PC-3 (cell line): ENCODE results near the gene RBM14.

ENCODE experiments used
- EZH2 ChIP-seq: fragments of 300-600 bp; sonication (generic); IDR thresholded peaks from one replicate; pipeline ENCODE4 v1.6.1; 2017; ENCODE audit warnings: antibody characterized with exemption, mild to moderate bottlenecking, low read length; ENCODE audit not compliant: unreplicated experiment
- EZH2phosphoT487 ChIP-seq: fragments of 300-600 bp; sonication (generic); IDR thresholded peaks from 2 replicates; pipeline ENCODE4 v1.6.1; 2018; ENCODE audit warnings: mild to moderate bottlenecking, antibody characterized with exemption, low read length, borderline replicate concordance
- TF ChIP-seq, protein P1 (sequence below): fragments of 300-600 bp; sonication (generic); conservative IDR thresholded peaks from 2 replicates; pipeline ENCODE4 v1.5.1; 2017; ENCODE audit warnings: antibody characterized with exemption, low read depth, mild to moderate bottlenecking, low read length

DNA sequence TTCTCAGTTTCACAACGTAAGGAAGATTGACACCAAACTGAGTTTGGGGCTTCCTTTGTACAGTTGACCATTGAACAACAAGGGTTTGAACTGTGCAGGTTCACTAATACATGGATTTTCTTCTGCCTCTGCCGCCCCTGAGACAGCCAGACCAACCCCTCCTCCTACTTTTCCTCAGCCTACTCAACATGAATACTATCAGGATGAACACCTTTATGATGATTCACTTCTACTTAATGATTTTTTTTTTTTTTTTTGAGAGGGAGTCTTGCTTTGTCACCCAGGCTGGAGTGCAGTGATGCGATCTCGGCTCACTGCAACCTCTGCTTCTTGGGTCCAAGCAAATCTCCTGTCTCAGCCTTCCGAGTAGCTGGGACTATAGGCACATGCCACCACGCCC lies 36.7 kb downstream of the RBM14 start:
- TF ChIP-seq, protein P1, sequence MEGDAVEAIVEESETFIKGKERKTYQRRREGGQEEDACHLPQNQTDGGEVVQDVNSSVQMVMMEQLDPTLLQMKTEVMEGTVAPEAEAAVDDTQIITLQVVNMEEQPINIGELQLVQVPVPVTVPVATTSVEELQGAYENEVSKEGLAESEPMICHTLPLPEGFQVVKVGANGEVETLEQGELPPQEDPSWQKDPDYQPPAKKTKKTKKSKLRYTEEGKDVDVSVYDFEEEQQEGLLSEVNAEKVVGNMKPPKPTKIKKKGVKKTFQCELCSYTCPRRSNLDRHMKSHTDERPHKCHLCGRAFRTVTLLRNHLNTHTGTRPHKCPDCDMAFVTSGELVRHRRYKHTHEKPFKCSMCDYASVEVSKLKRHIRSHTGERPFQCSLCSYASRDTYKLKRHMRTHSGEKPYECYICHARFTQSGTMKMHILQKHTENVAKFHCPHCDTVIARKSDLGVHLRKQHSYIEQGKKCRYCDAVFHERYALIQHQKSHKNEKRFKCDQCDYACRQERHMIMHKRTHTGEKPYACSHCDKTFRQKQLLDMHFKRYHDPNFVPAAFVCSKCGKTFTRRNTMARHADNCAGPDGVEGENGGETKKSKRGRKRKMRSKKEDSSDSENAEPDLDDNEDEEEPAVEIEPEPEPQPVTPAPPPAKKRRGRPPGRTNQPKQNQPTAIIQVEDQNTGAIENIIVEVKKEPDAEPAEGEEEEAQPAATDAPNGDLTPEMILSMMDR = no peak
- no peak for TF ChIP-seq EZH2phosphoT487
- TF ChIP-seq EZH2 = no peak
